GM12872 (cell line): Measurements from ENCODE around the gene DHX35.

Source experiments
- TF ChIP-seq, protein P1 (sequence below): IDR thresholded peaks from 3 replicates; pipeline ENCODE4 v1.5.1; 2011; ENCODE audit warnings: low read depth, mild to moderate bottlenecking, low read length, moderate library complexity; ENCODE audit not compliant: insufficient read depth

The DHX35 gene

GRCh38 chr20:39010496-39010895 lies 48.4 kb downstream of the DHX35 start:
- TF ChIP-seq, protein P1, sequence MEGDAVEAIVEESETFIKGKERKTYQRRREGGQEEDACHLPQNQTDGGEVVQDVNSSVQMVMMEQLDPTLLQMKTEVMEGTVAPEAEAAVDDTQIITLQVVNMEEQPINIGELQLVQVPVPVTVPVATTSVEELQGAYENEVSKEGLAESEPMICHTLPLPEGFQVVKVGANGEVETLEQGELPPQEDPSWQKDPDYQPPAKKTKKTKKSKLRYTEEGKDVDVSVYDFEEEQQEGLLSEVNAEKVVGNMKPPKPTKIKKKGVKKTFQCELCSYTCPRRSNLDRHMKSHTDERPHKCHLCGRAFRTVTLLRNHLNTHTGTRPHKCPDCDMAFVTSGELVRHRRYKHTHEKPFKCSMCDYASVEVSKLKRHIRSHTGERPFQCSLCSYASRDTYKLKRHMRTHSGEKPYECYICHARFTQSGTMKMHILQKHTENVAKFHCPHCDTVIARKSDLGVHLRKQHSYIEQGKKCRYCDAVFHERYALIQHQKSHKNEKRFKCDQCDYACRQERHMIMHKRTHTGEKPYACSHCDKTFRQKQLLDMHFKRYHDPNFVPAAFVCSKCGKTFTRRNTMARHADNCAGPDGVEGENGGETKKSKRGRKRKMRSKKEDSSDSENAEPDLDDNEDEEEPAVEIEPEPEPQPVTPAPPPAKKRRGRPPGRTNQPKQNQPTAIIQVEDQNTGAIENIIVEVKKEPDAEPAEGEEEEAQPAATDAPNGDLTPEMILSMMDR, result no peak

GRCh38 chr20:39013662-39014109 lies 51.5 kb downstream of the DHX35 start:
- TF ChIP-seq, protein P1, result no peak

GRCh38 chr20:39016041-39016440 lies 53.9 kb downstream of the DHX35 start:
- TF ChIP-seq, protein P1, result no peak

DNA sequence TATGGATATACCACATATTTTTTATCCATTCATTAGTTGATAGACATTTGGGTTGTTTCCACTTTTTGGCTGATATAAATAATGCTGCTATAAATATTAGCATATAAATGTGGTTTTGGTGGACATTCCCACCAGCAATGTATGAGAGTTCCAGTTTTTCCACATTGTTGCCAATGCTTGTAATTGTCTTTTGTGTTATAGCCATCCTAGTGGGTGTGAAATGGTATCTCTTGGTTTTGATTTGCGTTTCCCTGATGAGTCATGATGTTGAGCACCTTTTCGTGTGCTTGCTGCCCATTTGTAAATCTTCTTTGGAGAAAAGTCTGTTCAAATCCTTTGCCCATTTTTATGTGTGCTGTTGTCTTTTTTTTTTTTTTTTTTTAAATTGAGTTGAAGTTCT lies 54.4 kb downstream of the DHX35 start:
- TF ChIP-seq, protein P1, result no peak

GRCh38 chr20:39019027-39019426 lies 56.9 kb downstream of the DHX35 start:
- TF ChIP-seq, protein P1, result no peak

- TF ChIP-seq, protein P1, result no peak
Observed at GRCh38 chr20:39019805-39020325, 57.7 kb downstream of the DHX35 start.

GRCh38 chr20:39021748-39022147 lies 59.6 kb downstream of the DHX35 start:
- TF ChIP-seq, protein P1, result no peak
